HepG2 (cell line): ENCODE results near the gene ALG8. TPM values are rescaled to one million over a fixed set of nuclear protein-coding genes. Genes with fewer than 3 reads are reported as not detected.

ENCODE experiments used
- ADNP ChIP-seq: sonication (generic); formaldehyde crosslinking; IDR thresholded peaks from 2 replicates; pipeline ENCODE4 v1.4.0; 2020; ENCODE audit warnings: missing genetic modification reagents
- ATF7-NPFF ChIP-seq: sonication (generic); formaldehyde crosslinking; IDR thresholded peaks from 2 replicates; pipeline ENCODE4 v1.8.1; 2023; ENCODE audit warnings: mild to moderate bottlenecking, low read depth, missing genetic modification reagents, moderate library complexity
- BRD4 ChIP-seq: sonication (generic); formaldehyde crosslinking; IDR thresholded peaks from 2 replicates; pipeline ENCODE4 v1.4.0; 2020; ENCODE audit warnings: missing genetic modification reagents
- DPF2 ChIP-seq: sonication (generic); formaldehyde crosslinking; IDR thresholded peaks from 2 replicates; pipeline ENCODE4 v1.4.0; 2020; ENCODE audit warnings: mild to moderate bottlenecking, low read depth, missing genetic modification reagents, borderline replicate concordance
- KAT7 ChIP-seq: IDR thresholded peaks from 2 replicates; pipeline ENCODE4 v1.6.1; 2018; ENCODE audit warnings: borderline replicate concordance, missing compliant biosample characterization
- KLF15 ChIP-seq: sonication (generic); formaldehyde crosslinking; IDR thresholded peaks from 2 replicates; pipeline ENCODE4 v1.8.1; 2023; ENCODE audit warnings: borderline replicate concordance, mild to moderate bottlenecking, inconsistent platforms, missing genetic modification reagents, mixed read lengths
- NAIF1 ChIP-seq: sonication (generic); formaldehyde crosslinking; IDR thresholded peaks from 2 replicates; pipeline ENCODE4 v1.5.0; 2020; ENCODE audit warnings: mild to moderate bottlenecking, missing genetic modification reagents, borderline replicate concordance
- ONECUT2 ChIP-seq: sonication (generic); formaldehyde crosslinking; IDR thresholded peaks from 2 replicates; pipeline ENCODE4 v1.4.0; 2020; ENCODE audit warnings: missing genetic modification reagents
- PAF1 ChIP-seq: IDR thresholded peaks from 2 replicates; pipeline ENCODE4 v1.6.1; 2016; ENCODE audit warnings: missing genetic modification reagents, missing compliant biosample characterization
- PHF21A ChIP-seq: sonication (generic); formaldehyde crosslinking; IDR thresholded peaks from 2 replicates; pipeline ENCODE4 v1.5.0; 2020; ENCODE audit warnings: mild to moderate bottlenecking, missing genetic modification reagents
- ZFX ChIP-seq: sonication (generic); formaldehyde crosslinking; IDR thresholded peaks from 2 replicates; pipeline ENCODE4 v1.4.0; 2020; ENCODE audit warnings: mild to moderate bottlenecking, low read depth, missing genetic modification reagents, moderate library complexity
- ZNF232 ChIP-seq: sonication (generic); formaldehyde crosslinking; IDR thresholded peaks from 2 replicates; pipeline ENCODE4 v1.4.0; 2020; ENCODE audit warnings: missing genetic modification reagents, borderline replicate concordance
- ZNF746 ChIP-seq: sonication (generic); formaldehyde crosslinking; IDR thresholded peaks from 2 replicates; pipeline ENCODE4 v1.8.0; 2022; ENCODE audit warnings: mild to moderate bottlenecking, missing genetic modification reagents
- polyA plus RNA-seq, 8 experiments: library from polyadenylated mRNA; depleted of rRNA in 3 of 8; stranded (reverse) in 7 of 8; unstranded in 1 of 8; fragments of >200 nt; fragmentation: Illumina TruSeq in 4 of 8; extraction: Trizol in 4 of 8; gene quantifications; 2 replicates each; pipeline versions ENCODE4 v1.2.1 to v1.2.3, GENCODE V29; 2011 to 2016; ENCODE audit warnings: low read depth in 4 of 8, missing spikeins in 1 of 8, mixed read lengths in 1 of 8; ENCODE audit not compliant: insufficient read depth in 1 of 8
- total RNA-seq, 5 experiments: library from RNA; depleted of rRNA; stranded (reverse); fragments of >200 nt; fragmentation: Illumina TruSeq; extraction: Trizol; gene quantifications; 2 replicates each; pipeline ENCODE4 v1.2.3, GENCODE V29; 2016; ENCODE audit warnings: low read depth in 1 of 5
- TF ChIP-seq, protein P1 (sequence below): sonication (generic); formaldehyde crosslinking; IDR thresholded peaks from 2 replicates; pipeline ENCODE4 v1.4.0; 2020; ENCODE audit warnings: missing genetic modification reagents
- TF ChIP-seq, protein P2 (sequence below): sonication (generic); formaldehyde crosslinking; conservative IDR thresholded peaks from 2 replicates; pipeline ENCODE4 v1.4.0; 2020; ENCODE audit warnings: missing genetic modification reagents
- TF ChIP-seq, protein P3 (sequence below): sonication (generic); formaldehyde crosslinking; IDR thresholded peaks from 2 replicates; pipeline ENCODE4 v1.8.0; 2022; ENCODE audit warnings: mild to moderate bottlenecking, missing genetic modification reagents, borderline replicate concordance
- TF ChIP-seq, protein P4 (sequence below): sonication (generic); formaldehyde crosslinking; IDR thresholded peaks from 2 replicates; pipeline ENCODE4 v1.4.0; 2020; ENCODE audit warnings: missing genetic modification reagents, low read depth, mild to moderate bottlenecking, borderline replicate concordance
- TF ChIP-seq, protein P5 (sequence below): sonication (generic); formaldehyde crosslinking; IDR thresholded peaks from 2 replicates; pipeline ENCODE4 v1.4.0; 2020; ENCODE audit warnings: missing genetic modification reagents

Gene ALG8
- total and polyA plus RNA-seq, 2 of the 13 experiments (the other 11 are each of a cell fraction or from before 2014, with no cell fraction given), result 75.8 to 88.0 TPM

DNA sequence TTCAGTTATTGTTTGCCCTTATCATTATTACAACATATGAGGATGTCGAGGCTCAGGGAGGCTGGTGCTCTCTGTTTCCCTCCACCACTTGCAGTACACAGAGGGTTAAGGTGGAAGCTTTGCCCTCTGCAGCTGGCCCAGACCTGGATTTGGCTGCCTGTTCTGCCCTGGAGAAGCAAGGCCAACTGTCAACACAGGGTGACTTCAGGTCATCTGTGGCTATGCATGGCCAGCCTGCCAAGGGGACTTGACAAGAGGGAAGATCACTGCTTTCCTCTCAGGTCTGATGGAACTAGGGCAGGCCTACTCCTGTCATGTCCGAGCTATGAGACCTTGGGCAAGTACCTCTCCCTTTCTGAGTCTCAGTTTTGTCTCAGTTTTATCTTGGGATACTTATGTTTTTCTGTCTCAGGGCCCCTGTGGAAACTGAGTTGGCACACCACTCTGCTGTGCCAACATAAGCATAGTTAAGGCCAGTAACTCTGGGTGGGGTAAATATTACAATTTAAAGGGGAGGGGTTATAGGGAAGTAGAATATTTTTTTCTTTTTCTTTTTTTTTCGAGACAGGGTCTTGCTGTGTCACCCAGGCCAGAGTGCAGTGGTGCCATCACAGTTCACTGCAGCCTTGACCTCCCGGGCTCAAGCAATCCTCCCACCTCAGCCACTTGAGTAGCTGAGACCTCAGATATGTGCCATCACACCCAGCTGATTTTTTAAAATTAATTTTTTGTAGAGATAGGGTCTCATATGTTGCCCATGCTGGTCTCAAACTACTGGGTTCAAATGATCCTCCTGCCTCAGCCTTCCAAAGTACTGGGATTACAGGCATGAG, 78.1 kb downstream of the ALG8 start (continued):
- TF ChIP-seq, protein P1, sequence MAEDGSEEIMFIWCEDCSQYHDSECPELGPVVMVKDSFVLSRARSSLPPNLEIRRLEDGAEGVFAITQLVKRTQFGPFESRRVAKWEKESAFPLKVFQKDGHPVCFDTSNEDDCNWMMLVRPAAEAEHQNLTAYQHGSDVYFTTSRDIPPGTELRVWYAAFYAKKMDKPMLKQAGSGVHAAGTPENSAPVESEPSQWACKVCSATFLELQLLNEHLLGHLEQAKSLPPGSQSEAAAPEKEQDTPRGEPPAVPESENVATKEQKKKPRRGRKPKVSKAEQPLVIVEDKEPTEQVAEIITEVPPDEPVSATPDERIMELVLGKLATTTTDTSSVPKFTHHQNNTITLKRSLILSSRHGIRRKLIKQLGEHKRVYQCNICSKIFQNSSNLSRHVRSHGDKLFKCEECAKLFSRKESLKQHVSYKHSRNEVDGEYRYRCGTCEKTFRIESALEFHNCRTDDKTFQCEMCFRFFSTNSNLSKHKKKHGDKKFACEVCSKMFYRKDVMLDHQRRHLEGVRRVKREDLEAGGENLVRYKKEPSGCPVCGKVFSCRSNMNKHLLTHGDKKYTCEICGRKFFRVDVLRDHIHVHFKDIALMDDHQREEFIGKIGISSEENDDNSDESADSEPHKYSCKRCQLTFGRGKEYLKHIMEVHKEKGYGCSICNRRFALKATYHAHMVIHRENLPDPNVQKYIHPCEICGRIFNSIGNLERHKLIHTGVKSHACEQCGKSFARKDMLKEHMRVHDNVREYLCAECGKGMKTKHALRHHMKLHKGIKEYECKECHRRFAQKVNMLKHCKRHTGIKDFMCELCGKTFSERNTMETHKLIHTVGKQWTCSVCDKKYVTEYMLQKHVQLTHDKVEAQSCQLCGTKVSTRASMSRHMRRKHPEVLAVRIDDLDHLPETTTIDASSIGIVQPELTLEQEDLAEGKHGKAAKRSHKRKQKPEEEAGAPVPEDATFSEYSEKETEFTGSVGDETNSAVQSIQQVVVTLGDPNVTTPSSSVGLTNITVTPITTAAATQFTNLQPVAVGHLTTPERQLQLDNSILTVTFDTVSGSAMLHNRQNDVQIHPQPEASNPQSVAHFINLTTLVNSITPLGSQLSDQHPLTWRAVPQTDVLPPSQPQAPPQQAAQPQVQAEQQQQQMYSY (CRISPR knock-in tag), result no peak
- no peak for TF ChIP-seq NAIF1 (CRISPR knock-in tag)
- TF ChIP-seq, protein P2, sequence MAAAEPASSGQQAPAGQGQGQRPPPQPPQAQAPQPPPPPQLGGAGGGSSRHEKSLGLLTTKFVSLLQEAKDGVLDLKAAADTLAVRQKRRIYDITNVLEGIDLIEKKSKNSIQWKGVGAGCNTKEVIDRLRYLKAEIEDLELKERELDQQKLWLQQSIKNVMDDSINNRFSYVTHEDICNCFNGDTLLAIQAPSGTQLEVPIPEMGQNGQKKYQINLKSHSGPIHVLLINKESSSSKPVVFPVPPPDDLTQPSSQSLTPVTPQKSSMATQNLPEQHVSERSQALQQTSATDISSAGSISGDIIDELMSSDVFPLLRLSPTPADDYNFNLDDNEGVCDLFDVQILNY (CRISPR knock-in tag), result no peak
- TF ChIP-seq, protein P3, sequence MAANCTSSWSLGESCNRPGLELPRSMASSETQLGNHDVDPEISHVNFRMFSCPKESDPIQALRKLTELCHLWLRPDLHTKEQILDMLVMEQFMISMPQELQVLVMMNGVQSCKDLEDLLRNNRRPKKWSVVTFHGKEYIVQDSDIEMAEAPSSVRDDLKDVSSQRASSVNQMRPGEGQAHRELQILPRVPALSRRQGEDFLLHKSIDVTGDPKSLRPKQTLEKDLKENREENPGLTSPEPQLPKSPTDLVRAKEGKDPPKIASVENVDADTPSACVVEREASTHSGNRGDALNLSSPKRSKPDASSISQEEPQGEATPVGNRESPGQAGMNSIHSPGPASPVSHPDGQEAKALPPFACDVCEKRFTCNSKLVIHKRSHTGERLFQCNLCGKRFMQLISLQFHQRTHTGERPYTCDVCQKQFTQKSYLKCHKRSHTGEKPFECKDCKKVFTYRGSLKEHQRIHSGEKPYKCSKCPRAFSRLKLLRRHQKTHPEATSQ (CRISPR knock-in tag), result no peak
- TF ChIP-seq ZFX (CRISPR knock-in tag), result peak; percentile 64
- no peak for TF ChIP-seq ATF7-NPFF
- no peak for TF ChIP-seq ADNP (CRISPR knock-in tag)
- TF ChIP-seq ZNF232 (CRISPR knock-in tag), result no peak
- TF ChIP-seq DPF2 (CRISPR knock-in tag), result no peak
- TF ChIP-seq ZNF746 (CRISPR knock-in tag), result 0 out of 2 replicates have a peak, but pooled peaks have one; percentile 27
- TF ChIP-seq PAF1 (CRISPR knock-in tag), result no peak
- no peak for TF ChIP-seq BRD4 (CRISPR knock-in tag)
- no peak for TF ChIP-seq KAT7 (CRISPR knock-in tag)
- TF ChIP-seq, protein P4, sequence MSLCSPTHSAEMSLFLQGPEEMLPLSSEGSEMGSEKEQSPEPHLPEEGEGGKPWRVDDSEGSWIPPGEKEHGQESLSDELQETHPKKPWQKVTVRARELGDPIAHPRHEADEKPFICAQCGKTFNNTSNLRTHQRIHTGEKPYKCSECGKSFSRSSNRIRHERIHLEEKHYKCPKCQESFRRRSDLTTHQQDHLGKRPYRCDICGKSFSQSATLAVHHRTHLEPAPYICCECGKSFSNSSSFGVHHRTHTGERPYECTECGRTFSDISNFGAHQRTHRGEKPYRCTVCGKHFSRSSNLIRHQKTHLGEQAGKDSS (CRISPR knock-in tag), result no peak
- no peak for TF ChIP-seq ONECUT2 (CRISPR knock-in tag)
- TF ChIP-seq, protein P5, sequence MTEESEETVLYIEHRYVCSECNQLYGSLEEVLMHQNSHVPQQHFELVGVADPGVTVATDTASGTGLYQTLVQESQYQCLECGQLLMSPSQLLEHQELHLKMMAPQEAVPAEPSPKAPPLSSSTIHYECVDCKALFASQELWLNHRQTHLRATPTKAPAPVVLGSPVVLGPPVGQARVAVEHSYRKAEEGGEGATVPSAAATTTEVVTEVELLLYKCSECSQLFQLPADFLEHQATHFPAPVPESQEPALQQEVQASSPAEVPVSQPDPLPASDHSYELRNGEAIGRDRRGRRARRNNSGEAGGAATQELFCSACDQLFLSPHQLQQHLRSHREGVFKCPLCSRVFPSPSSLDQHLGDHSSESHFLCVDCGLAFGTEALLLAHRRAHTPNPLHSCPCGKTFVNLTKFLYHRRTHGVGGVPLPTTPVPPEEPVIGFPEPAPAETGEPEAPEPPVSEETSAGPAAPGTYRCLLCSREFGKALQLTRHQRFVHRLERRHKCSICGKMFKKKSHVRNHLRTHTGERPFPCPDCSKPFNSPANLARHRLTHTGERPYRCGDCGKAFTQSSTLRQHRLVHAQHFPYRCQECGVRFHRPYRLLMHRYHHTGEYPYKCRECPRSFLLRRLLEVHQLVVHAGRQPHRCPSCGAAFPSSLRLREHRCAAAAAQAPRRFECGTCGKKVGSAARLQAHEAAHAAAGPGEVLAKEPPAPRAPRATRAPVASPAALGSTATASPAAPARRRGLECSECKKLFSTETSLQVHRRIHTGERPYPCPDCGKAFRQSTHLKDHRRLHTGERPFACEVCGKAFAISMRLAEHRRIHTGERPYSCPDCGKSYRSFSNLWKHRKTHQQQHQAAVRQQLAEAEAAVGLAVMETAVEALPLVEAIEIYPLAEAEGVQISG (CRISPR knock-in tag), result peak; percentile 41; the same call in 1 of the 2 replicates
- TF ChIP-seq PHF21A (CRISPR knock-in tag), result no peak
- TF ChIP-seq KLF15 (CRISPR knock-in tag), result no peak
